Glomerular endothelial cell (primary cell): ENCODE results near the gene SELPLG. TPM values are rescaled to one million over a fixed set of nuclear protein-coding genes. Genes with fewer than 3 reads are reported as not detected.
A peak's percentile ranks its signal among the peaks of the same experiment; 100 is the strongest.
"Not testable (repeated sequence)": the region's sequence is repeated elsewhere in the genome, so short reads cannot be mapped to it uniquely, and the experiment has no call there.

Source experiments
- DNase-seq: peaks from one replicate; pipeline ENCODE4 v3.0.0-alpha.2; 2011; ENCODE audit warnings: low read depth, low spot score; ENCODE audit errors: extremely low read depth
- total RNA-seq: library from RNA; depleted of rRNA; stranded (reverse); fragments of >200 nt; gene quantifications from 2 replicates; pipeline ENCODE4 v1.2.3, GENCODE V29; 2015

SELPLG gene, protein sequence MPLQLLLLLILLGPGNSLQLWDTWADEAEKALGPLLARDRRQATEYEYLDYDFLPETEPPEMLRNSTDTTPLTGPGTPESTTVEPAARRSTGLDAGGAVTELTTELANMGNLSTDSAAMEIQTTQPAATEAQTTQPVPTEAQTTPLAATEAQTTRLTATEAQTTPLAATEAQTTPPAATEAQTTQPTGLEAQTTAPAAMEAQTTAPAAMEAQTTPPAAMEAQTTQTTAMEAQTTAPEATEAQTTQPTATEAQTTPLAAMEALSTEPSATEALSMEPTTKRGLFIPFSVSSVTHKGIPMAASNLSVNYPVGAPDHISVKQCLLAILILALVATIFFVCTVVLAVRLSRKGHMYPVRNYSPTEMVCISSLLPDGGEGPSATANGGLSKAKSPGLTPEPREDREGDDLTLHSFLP
- total RNA-seq = 0.48 and 0.58 TPM in 2 replicates

- DNase-seq = no peak
These were observed at the start of gene SELPLG for GRCh38 chr12:108633534-108634248. SELPLG (minus strand) TSS chr12:108633894; CDS start chr12:108624307, 9,587 bp downstream.

DNA sequence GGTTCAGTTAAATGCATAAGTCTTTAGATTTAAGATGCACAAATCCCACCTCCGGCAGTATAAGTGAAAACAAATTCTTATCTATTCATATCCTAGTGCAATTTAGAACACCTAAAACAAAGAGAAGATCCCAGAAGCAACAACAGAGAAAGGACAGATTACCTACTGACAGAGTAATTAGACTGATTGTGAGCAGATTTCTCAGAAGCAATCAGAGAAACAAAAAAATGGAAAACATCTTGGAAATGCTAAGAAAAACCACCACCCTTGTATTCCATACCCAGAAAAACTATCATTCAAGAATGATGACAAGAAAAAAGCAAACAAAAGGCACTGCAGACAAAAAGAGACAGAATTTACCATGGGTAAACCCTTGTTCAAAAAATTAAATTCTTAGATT, 47.6 kb upstream of the SELPLG start:
- no peak for DNase-seq

- no peak for DNase-seq
These were observed 45.5 kb upstream of the SELPLG start for GRCh38 chr12:108679106-108679681.

DNA sequence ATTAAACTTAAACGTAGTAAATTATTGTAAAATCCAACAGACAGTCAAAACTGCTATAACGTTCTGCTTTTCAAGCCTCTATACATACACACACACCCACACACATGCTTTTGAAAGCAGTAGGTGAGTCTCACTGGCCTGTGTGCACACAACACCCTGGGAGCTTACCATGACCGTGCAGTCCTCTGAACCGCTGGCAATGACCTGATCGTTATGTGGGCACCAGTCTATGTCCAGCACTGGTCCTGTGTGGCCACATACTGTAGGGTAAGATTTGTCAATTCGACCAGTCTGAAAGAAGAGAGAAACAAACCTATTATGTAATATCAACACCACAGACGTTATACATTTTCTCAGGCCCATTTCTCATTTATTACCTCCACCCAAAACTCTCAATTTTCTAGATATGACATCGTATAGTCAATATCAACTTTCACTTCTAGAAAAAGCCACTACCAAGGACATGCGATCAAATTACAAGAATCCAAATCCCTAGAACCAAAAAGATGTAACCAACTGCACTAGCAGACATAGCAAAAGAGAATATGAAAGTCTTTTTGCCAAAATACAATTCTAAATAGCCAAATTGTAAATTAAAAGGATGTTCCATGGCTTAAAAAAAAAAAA, 44.5 kb upstream of the SELPLG start:
- no peak for DNase-seq

- DNase-seq = no peak
These were observed 43.7 kb upstream of the SELPLG start for GRCh38 chr12:108677381-108677780.

DNA sequence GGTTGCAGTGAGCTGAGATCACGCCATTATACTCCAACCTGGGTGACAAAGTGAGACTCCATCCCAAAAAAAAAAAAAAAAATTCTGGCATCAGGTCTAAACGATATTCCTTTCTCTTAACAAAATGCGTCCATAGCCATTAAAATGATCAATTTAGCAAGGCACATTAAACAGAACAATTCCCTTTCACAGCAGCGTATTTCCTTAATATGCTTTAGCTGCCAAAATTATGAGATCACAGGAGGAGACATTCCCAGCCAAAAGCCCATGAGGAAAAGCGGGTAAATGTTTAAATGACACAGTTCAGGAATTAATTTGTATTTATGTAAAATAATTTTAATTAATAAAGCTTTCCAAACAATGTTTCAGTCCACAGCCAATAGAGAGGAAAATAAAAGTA, 43.0 kb upstream of the SELPLG start:
- DNase-seq = no peak

- no peak for DNase-seq
These were observed 42.1 kb upstream of the SELPLG start for GRCh38 chr12:108675792-108676191.

- no peak for DNase-seq
These were observed 38.4 kb upstream of the SELPLG start for GRCh38 chr12:108672054-108672453.

DNA sequence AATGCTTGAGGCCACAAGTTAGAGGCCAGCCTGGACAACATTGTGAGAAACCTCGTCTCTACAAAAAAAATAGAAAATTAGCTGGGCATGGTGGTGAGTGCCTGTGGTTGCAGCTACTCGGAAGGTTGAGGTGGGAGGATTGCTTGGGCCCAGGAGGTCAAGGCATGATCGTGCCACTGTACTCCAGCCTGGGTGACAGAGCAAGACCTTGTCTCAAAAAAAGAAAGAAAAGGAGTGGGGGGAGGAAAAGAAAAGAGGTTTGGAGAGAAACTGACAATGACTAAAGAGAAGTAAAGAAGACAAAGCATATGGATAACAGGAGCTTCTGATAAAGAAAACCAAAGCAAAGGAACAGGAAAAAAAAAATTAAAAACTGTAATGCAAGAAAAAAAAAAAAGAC, 37.4 kb upstream of the SELPLG start:
- DNase-seq = no peak

GRCh38 chr12:108670066-108670631, 36.5 kb upstream of the SELPLG start:
- no peak for DNase-seq

DNA sequence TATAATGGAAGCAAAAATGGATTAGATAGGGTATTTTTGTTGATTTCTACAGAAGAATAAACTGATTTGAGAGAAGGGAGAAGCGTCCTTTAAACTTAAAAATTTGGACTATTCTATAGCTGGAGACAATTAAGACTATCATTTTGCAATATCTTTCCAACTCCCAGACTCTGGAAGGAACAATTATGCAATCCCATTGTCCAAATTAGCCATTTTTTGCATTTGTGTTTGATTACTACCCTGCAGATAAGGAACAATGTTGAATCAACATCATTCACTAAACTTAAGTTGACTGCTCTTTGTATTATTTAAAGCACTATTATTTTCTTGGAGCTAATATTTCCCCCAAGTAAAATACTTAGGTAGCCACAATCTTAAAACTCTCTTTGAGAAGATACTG, 34.8 kb upstream of the SELPLG start:
- no peak for DNase-seq

- no peak for DNase-seq
These were observed 34.4 kb upstream of the SELPLG start for GRCh38 chr12:108668063-108668462.

GRCh38 chr12:108667349-108667748, 33.7 kb upstream of the SELPLG start:
- DNase-seq = no peak

GRCh38 chr12:108666401-108666881, 32.7 kb upstream of the SELPLG start:
- DNase-seq = no peak

GRCh38 chr12:108665608-108666202, 32.0 kb upstream of the SELPLG start:
- no peak for DNase-seq

- DNase-seq = peak; percentile 96
These were observed 30.9 kb upstream of the SELPLG start for GRCh38 chr12:108664338-108665258.

DNA sequence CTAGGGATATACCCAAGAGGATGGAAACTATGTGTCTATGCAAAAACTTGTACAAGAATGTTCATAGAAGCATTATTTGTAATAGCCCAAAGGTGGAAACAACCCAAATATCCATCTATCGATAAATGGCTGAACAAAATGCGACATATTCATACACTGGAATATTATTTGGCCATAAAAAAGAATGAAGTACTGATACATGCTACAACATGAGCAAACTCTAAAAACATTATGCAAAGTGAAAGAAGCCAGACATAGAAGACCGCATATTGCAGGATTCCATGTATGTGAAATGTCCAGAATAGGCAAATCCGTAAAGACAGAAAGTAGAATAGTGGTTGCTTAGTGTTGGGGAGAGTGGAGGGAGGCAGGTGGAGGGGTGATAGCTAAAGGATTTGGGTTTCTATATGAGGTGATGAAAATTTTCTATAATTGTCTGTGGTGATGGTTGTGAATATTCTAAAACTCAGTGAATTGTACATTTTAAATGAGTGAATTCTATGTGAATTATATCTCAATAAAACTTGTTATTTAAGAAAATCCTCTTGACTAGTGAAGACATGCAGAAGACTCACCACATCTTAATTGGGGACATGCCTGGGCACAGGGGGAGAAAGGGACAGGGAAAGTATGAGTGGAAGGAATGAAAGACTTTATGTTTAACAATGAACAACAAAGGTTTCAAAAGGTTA, 29.8 kb upstream of the SELPLG start:
- no peak for DNase-seq

DNA sequence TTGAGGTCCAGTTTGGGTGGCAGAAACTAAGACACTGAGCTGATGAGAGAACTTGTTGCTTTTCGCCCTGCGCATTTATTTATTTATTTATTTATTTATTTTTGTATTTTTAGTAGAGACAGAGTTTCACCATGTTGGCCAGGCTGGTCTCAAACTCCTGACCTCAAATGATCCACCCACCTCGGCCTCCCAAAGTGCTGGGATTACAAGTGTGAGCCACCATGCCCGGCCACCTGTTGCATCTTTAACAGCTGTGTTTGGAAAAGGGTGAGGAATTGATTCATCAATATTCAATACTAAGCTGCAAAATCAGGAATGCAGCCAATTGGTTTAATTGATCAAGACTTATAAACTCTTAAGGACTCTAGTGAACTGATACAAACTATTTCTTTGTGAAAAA, 24.4 kb upstream of the SELPLG start:
- DNase-seq = not testable (repeated sequence)
